WTC11 (cell line): ENCODE measurements around the gene CDK6. TPM values are rescaled to one million over a fixed set of nuclear protein-coding genes. Genes with fewer than 3 reads are reported as not detected.

Experiments used
- ATAC-seq: fragments of 200-7000 bp; cut with Tn5 transposase; 2 replicates; pipeline ENCODE4 v1.10.0; 2021; ENCODE audit warnings: mild to moderate bottlenecking, moderate library complexity
- CTCF ChIA-PET: fragments of 300-600 bp; sonication (Branson Sonifier 250); formaldehyde crosslinking; loops from one replicate; lab custom pipeline; 2021; ENCODE audit warnings: antibody characterized with exemption; lab: Charles Lee
- POLR2A ChIA-PET: fragments of 350-600 bp; sonication (Branson Sonifier 250); formaldehyde crosslinking; loops from one replicate; lab custom pipeline; 2021; ENCODE audit warnings: antibody characterized with exemption; lab: Charles Lee
- DNase-seq: peaks from one replicate; pipeline ENCODE4 v3.0.0; 2021; ENCODE audit warnings: low spot score
- H3K27ac Mint-ChIP-seq: 2 replicates; pipeline ENCODE4 v1.8.0; 2021; ENCODE audit warnings: mixed read lengths
- H3K27me3 Mint-ChIP-seq: 2 replicates; pipeline ENCODE4 v1.8.0; 2021; ENCODE audit warnings: low read depth, mild to moderate bottlenecking, moderate library complexity, mixed read lengths
- H3K36me3 Mint-ChIP-seq: 2 replicates; pipeline ENCODE4 v1.8.0; 2021; ENCODE audit warnings: mixed read lengths
- H3K4me1 Mint-ChIP-seq: 2 replicates; pipeline ENCODE4 v1.8.0; 2022; ENCODE audit warnings: mixed read lengths
- H3K4me3 Mint-ChIP-seq: 2 replicates; pipeline ENCODE4 v1.8.0; 2021; ENCODE audit warnings: mild to moderate bottlenecking, moderate library complexity, mixed read lengths
- H3K9me3 Mint-ChIP-seq: 2 replicates; pipeline ENCODE4 v1.8.0; 2021; ENCODE audit warnings: mixed read lengths
- AR ChIP-seq: fragments of 250-450 bp; sonication (Bioruptor Pico); IDR thresholded peaks from 2 replicates; pipeline ENCODE4 v1.9.0; 2021; ENCODE audit warnings: mild to moderate bottlenecking
- ATF1 ChIP-seq: sonication (generic); formaldehyde crosslinking; IDR thresholded peaks from 2 replicates; pipeline ENCODE4 v1.8.1; 2023; ENCODE audit warnings: mild to moderate bottlenecking, moderate library complexity, missing genetic modification reagents
- CREM ChIP-seq: sonication (generic); formaldehyde crosslinking; IDR thresholded peaks from 2 replicates; pipeline ENCODE4 v1.8.1; 2022; ENCODE audit warnings: mild to moderate bottlenecking, missing genetic modification reagents, moderate library complexity
- KAT7 ChIP-seq: sonication (generic); formaldehyde crosslinking; IDR thresholded peaks from 2 replicates; pipeline ENCODE4 v1.8.1; 2023; ENCODE audit warnings: missing genetic modification reagents, mild to moderate bottlenecking, borderline replicate concordance
- MLX ChIP-seq: sonication (generic); formaldehyde crosslinking; IDR thresholded peaks from 2 replicates; pipeline ENCODE4 v1.8.1; 2023; ENCODE audit warnings: mild to moderate bottlenecking, missing genetic modification reagents, moderate library complexity
- NFYB ChIP-seq: sonication (generic); formaldehyde crosslinking; conservative IDR thresholded peaks from 2 replicates; pipeline ENCODE4 v1.8.0; 2022; ENCODE audit warnings: low read depth, missing genetic modification reagents
- NR3C1 ChIP-seq: sonication (generic); formaldehyde crosslinking; conservative IDR thresholded peaks from 2 replicates; pipeline ENCODE4 v1.8.1; 2023; ENCODE audit warnings: low read depth, mild to moderate bottlenecking, missing genetic modification reagents
- SMAD3 ChIP-seq: sonication (generic); formaldehyde crosslinking; IDR thresholded peaks from 2 replicates; pipeline ENCODE4 v1.8.0; 2022; ENCODE audit warnings: missing genetic modification reagents, mild to moderate bottlenecking, borderline replicate concordance
- TP53 ChIP-seq: sonication (generic); formaldehyde crosslinking; IDR thresholded peaks from 2 replicates; pipeline ENCODE4 v1.8.1; 2023; ENCODE audit warnings: mild to moderate bottlenecking, missing genetic modification reagents
- USF1 ChIP-seq: sonication (generic); formaldehyde crosslinking; IDR thresholded peaks from 2 replicates; pipeline ENCODE4 v1.8.0; 2022; ENCODE audit warnings: mild to moderate bottlenecking, missing genetic modification reagents
- ZNF263 ChIP-seq: sonication (generic); formaldehyde crosslinking; IDR thresholded peaks from 2 replicates; pipeline ENCODE4 v1.8.1; 2022; ENCODE audit warnings: low read depth, mild to moderate bottlenecking, moderate library complexity, missing genetic modification reagents
- ZNF281 ChIP-seq: sonication (generic); formaldehyde crosslinking; IDR thresholded peaks from 2 replicates; pipeline ENCODE4 v1.8.0; 2023; ENCODE audit warnings: mild to moderate bottlenecking, missing genetic modification reagents
- ZNF317 ChIP-seq: sonication (generic); formaldehyde crosslinking; IDR thresholded peaks from 2 replicates; pipeline ENCODE4 v1.8.1; 2023; ENCODE audit warnings: low read depth, mild to moderate bottlenecking, moderate library complexity, missing genetic modification reagents, borderline replicate concordance
- ZNF416 ChIP-seq: fragments of 250-450 bp; sonication (Bioruptor Pico); IDR thresholded peaks from 2 replicates; pipeline ENCODE4 v1.9.0; 2021; ENCODE audit warnings: mild to moderate bottlenecking, inconsistent platforms
- ZNF423 ChIP-seq: fragments of 250-450 bp; sonication (Bioruptor Pico); IDR thresholded peaks from 2 replicates; pipeline ENCODE4 v2.1.2; 2022; ENCODE audit warnings: mild to moderate bottlenecking, moderate library complexity
- ZNF425 ChIP-seq: fragments of 250-450 bp; sonication (Bioruptor Pico); conservative IDR thresholded peaks from 2 replicates; pipeline ENCODE4 v1.9.0; 2021; ENCODE audit warnings: mild to moderate bottlenecking
- ZNF512 ChIP-seq: sonication (generic); formaldehyde crosslinking; IDR thresholded peaks from 2 replicates; pipeline ENCODE4 v1.8.1; 2022; ENCODE audit warnings: missing genetic modification reagents, borderline replicate concordance
- ZNF671 ChIP-seq: fragments of 250-450 bp; sonication (Bioruptor Pico); IDR thresholded peaks from 2 replicates; pipeline ENCODE4 v1.8.0; 2021; ENCODE audit warnings: mild to moderate bottlenecking
- total RNA-seq: library from RNA; stranded (reverse); gene quantifications from 3 replicates; pipeline ENCODE4 v1.2.3, GENCODE V29; 2021

CDK6 gene
- total RNA-seq, 1 experiment from 2014 or later, result 47.2 TPM

- CTCF ChIA-PET, result no interaction called here
- Mint-ChIP-seq H3K27me3 (no peaks in the 10 kb centered on the region), H3K27ac (no peak overlapping the region), H3K4me3 (no peak overlapping the region), H3K4me1 (no peaks in the 10 kb centered on the region), H3K36me3 (no peaks in the 10 kb centered on the region), H3K9me3 (no peaks in the 10 kb centered on the region)
- no peak for TF ChIP-seq TP53 (CRISPR knock-in tag)
- TF ChIP-seq CREM (CRISPR knock-in tag), result no peak
- TF ChIP-seq ZNF416 (CRISPR knock-in tag), result no peak
- TF ChIP-seq ATF1 (CRISPR knock-in tag), result no peak
- no peak for TF ChIP-seq ZNF425 (CRISPR knock-in tag)
- no peak for TF ChIP-seq ZNF263
- no peak for TF ChIP-seq NR3C1 (CRISPR knock-in tag)
- no peak for TF ChIP-seq ZNF317 (CRISPR knock-in tag)
- no peak for TF ChIP-seq ZNF281 (CRISPR knock-in tag)
- no peak for TF ChIP-seq ZNF671 (CRISPR knock-in tag)
- no peak for ATAC-seq
- POLR2A ChIA-PET, result no interaction called here
- DNase-seq, result no peak
These were observed 167.8 kb downstream of the CDK6 start for GRCh38 chr7:92668564-92668963.

GRCh38 chr7:92667816-92668535 is 168.4 kb downstream of the CDK6 start:
- DNase-seq (no peak), ATAC-seq (no peak)
- Mint-ChIP-seq H3K27ac (no peak overlapping the region), H3K36me3 (no peaks in the 10 kb centered on the region), H3K4me3 (no peak overlapping the region), H3K9me3 (no peaks in the 10 kb centered on the region), H3K4me1 (no peaks in the 10 kb centered on the region), H3K27me3 (no peaks in the 10 kb centered on the region)
- ChIA-PET CTCF (no interaction called here), POLR2A (no interaction called here)
- TF ChIP-seq ATF1 (CRISPR knock-in tag) (no peak), USF1 (no peak), MLX (no peak), KAT7 (no peak), AR (no peak), SMAD3 (CRISPR knock-in tag) (no peak), NFYB (CRISPR knock-in tag) (no peak), ZNF423 (CRISPR knock-in tag) (no peak), ZNF512 (CRISPR knock-in tag) (no peak)
